K562 (cell line): Measurements from ENCODE around the gene COL13A1.

Experiments
- CTCF ChIP-seq, 3 experiments: IDR thresholded peaks in 2 of 3; conservative IDR thresholded peaks in 1 of 3; 2 replicates each; pipeline ENCODE4 v1.5.1; 2011 to 2012; ENCODE audit warnings: low read length in 3 of 3, mild to moderate bottlenecking in 3 of 3, control low read depth in 2 of 3, improper control_type of control experiment in 1 of 3, inconsistent platforms in 1 of 3, low read depth in 1 of 3, mixed read lengths in 1 of 3, moderate library complexity in 1 of 3; ENCODE audit not compliant: insufficient read depth in 2 of 3
- FOXJ3 ChIP-seq: sonication (generic); formaldehyde crosslinking; IDR thresholded peaks from 2 replicates; pipeline ENCODE4 v1.4.0; 2020; ENCODE audit warnings: mild to moderate bottlenecking, missing genetic modification reagents
- GTF2E2 ChIP-seq: fragments of 200-800 bp; sonication (Bioruptor generic); IDR thresholded peaks from 2 replicates; pipeline ENCODE4 v1.6.1; 2016; ENCODE audit warnings: missing genetic modification characterization, missing compliant biosample characterization
- JUND ChIP-seq, 2 experiments: IDR thresholded peaks; 2 replicates in 1 of 2; 3 replicates in 1 of 2; pipeline ENCODE4 v1.6.1; 2011; ENCODE audit warnings: borderline replicate concordance in 2 of 2, low read depth in 2 of 2, low read length in 2 of 2, improper control_type of control experiment in 1 of 2, missing biosample characterization in 1 of 2, missing genetic modification characterization in 1 of 2, missing genetic modification reagents in 1 of 2
- KDM1A ChIP-seq, 2 experiments: fragments of 450-650 bp; IDR thresholded peaks; 2 replicates each; pipeline ENCODE4 v1.6.1; 2016; ENCODE audit warnings: mild to moderate bottlenecking in 2 of 2
- PCBP2 ChIP-seq: fragments of 200-400 bp; formaldehyde crosslinking; IDR thresholded peaks from 2 replicates; pipeline ENCODE4 v1.6.1; 2018; ENCODE audit warnings: low read length, low read depth, mild to moderate bottlenecking, moderate library complexity; ENCODE audit not compliant: poor library complexity, severe bottlenecking
- POLR2A ChIP-seq: fragments of 450-650 bp; conservative IDR thresholded peaks from 2 replicates; pipeline ENCODE4 v1.6.1; 2016
- SRSF7 ChIP-seq: fragments of 200-400 bp; formaldehyde crosslinking; optimal IDR thresholded peaks from 2 replicates; pipeline ENCODE3; 2017; ENCODE audit warnings: mild to moderate bottlenecking, low read depth, low read length
- ZC3H8 ChIP-seq: fragments of 450-650 bp; IDR thresholded peaks from 2 replicates; pipeline ENCODE4 v1.6.1; 2017
- ZNF274 ChIP-seq: IDR thresholded peaks from 2 replicates; pipeline ENCODE4 v1.6.1; 2011; ENCODE audit warnings: low read depth, mild to moderate bottlenecking, low read length, moderate library complexity, borderline replicate concordance
- ZZZ3 ChIP-seq: fragments of 450-650 bp; IDR thresholded peaks from 2 replicates; pipeline ENCODE4 v1.6.1; 2016; ENCODE audit warnings: antibody characterized with exemption, mild to moderate bottlenecking, moderate library complexity

GRCh38 chr10:69844698-69845097 is 43.0 kb downstream of the COL13A1 start:
- TF ChIP-seq PCBP2 = no peak
- no peak for TF ChIP-seq FOXJ3
- no peak for TF ChIP-seq ZZZ3
- TF ChIP-seq ZC3H8 = no peak
- TF ChIP-seq POLR2A = no peak
- no peak for TF ChIP-seq GTF2E2
- TF ChIP-seq KDM1A (IDR thresholded peaks at IDR 0.05) = no peak
- no peak for TF ChIP-seq CTCF (IDR thresholded peaks at IDR 0.05 in 2 of 3, conservative IDR thresholded peaks at IDR 0.05 in 1 of 3; ENCODE audit: insufficient read depth in 2 of 3, low read depth in 1 of 3, low read length in 3 of 3)
- TF ChIP-seq ZNF274 = no peak
- TF ChIP-seq SRSF7 = no peak
- TF ChIP-seq JUND (IDR thresholded peaks at IDR 0.05; ENCODE audit: borderline replicate concordance, low read depth, low read length) = no peak
- TF ChIP-seq JUND (tag; IDR thresholded peaks at IDR 0.05; ENCODE audit: borderline replicate concordance, low read depth, low read length) = no peak
